Measurements from ENCODE around the gene MTFP1. TPM values are rescaled to one million over a fixed set of nuclear protein-coding genes. Genes with fewer than 3 reads are reported as not detected.

The MTFP1 gene
- total RNA-seq, 2 donors from 2014 or later = 1.9 to 6.4 TPM

DNA sequence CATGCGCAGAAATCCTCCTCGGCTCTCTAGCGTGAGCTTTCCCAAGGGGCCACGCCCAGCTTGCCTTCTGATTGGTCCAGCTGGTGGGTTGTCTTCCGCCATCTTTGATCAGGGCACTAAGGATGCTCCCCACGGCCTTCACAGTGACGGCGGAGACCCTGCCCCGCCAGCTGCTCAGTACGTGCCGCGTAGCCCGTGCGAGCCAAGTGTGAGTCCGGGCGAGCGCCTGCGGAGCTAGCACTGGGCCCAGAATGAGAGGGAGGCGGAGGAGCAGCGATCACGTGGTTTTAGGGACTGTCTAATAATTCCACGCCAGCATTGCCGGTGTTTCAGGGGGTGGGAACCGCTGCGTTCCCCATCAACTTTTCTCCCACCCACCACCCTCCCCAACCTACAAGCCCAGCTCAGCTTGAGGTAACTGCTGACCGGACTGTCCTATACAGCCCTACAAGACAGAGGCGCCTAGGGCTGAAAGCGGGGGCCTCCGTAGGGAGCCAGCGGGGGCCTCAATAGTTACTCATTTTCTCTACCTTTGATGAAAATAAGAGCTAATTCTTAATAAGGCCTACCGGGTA is 1.5 kb upstream of the MTFP1 start:
- peak overlapping the region; percentile 83 for H3K4me3 ChIP-seq
- peak overlapping the region; percentile 97 to 98 for H3K27ac ChIP-seq
- no peaks in the 10 kb centered on the region for H3K27me3 ChIP-seq (replicated peaks; ENCODE audit: insufficient read depth)
- peak; percentile 97 for DNase-seq (ENCODE audit: low spot score)
- ATAC-seq (ENCODE audit: insufficient number of reproducible peaks, low FRiP score, low read depth) = peak; percentile 86
- peaks cover 19 to 53% of the 10 kb centered on the region in 2 donors for H3K4me1 ChIP-seq (ENCODE audit: control insufficient read depth in 1 of 2, low read depth in 2 of 2)
- H3K9me3 ChIP-seq = no peaks in the 10 kb centered on the region
- TF ChIP-seq, protein P1, sequence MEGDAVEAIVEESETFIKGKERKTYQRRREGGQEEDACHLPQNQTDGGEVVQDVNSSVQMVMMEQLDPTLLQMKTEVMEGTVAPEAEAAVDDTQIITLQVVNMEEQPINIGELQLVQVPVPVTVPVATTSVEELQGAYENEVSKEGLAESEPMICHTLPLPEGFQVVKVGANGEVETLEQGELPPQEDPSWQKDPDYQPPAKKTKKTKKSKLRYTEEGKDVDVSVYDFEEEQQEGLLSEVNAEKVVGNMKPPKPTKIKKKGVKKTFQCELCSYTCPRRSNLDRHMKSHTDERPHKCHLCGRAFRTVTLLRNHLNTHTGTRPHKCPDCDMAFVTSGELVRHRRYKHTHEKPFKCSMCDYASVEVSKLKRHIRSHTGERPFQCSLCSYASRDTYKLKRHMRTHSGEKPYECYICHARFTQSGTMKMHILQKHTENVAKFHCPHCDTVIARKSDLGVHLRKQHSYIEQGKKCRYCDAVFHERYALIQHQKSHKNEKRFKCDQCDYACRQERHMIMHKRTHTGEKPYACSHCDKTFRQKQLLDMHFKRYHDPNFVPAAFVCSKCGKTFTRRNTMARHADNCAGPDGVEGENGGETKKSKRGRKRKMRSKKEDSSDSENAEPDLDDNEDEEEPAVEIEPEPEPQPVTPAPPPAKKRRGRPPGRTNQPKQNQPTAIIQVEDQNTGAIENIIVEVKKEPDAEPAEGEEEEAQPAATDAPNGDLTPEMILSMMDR (IDR thresholded peaks at IDR 0.05) = no peak
- H3K36me3 ChIP-seq = peaks cover under 1% of the 10 kb centered on the region

DNA sequence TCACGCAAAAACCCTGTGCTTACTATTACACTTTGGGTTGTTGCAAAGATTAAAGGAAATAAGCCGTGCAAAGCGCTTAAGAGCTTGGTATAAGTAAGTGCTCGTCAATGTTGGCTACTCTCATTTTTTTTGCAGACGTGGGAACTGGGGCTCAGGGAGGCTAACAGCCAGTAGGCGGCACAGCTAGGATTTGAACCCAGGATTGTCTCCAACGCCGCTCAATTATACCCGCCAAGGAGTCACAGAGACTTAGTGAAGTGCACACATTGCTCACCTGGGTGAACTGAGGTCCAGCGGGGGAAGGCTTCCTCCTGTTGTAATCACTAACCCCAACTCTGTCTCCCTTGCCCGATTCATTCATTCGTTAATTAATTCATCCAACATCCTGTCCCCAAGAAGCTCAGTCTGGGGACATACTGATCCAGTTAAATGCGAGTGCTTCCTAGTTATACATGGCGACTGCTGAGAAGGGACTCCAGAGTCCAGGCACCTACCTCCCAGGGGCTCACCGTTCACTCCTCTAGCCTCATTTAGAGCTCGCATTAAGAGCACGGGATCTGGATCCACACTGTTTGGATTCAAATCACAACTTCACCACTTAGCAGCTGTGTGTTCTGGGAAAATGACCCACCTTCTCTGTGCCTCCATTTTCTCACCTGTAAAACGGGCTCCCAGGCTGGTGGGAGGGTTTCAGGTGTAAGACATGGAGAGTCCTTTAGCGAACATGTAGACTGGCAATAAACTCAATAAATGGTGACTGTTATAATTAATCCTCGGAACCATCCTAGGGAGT is 838 bp upstream of the MTFP1 start:
- Histone ChIP-seq H3K27me3 (replicated peaks; ENCODE audit: insufficient read depth) (no peaks in the 10 kb centered on the region), H3K9me3 (no peaks in the 10 kb centered on the region), H3K27ac (peak overlapping the region; percentile 97 to 98), H3K4me3 (peak overlapping the region; percentile 83), H3K4me1 (ENCODE audit: control insufficient read depth in 1 of 2, low read depth in 2 of 2) (peaks cover 19 to 53% of the 10 kb centered on the region in 2 donors), H3K36me3 (no peaks in the 10 kb centered on the region)
- TF ChIP-seq, protein P1 (IDR thresholded peaks at IDR 0.05) = no peak
- DNase-seq (ENCODE audit: low spot score) (no peak), ATAC-seq (ENCODE audit: insufficient number of reproducible peaks, low FRiP score, low read depth) (no peak)

DNA sequence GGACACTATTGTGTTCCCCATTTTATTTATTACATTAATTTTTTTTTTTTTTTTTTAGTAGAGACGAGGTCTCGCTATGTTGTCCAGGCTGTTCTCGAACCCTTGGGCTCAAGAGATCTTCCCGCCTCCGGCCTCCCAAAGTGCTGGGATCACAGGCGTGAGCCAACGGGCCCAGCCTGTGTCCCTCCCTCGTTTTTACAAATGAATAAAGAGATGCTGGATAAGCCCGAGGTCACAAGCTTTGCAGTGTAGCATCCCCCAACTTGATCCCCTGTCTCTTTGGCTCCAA is 297 bp upstream of the MTFP1 start:
- DNase-seq (ENCODE audit: low spot score) = no peak
- H3K9me3 ChIP-seq = no peaks in the 10 kb centered on the region
- H3K4me1 ChIP-seq (ENCODE audit: control insufficient read depth in 1 of 2, low read depth in 2 of 2) = peaks cover 19 to 49% of the 10 kb centered on the region in 2 donors
- no peaks in the 10 kb centered on the region for H3K27me3 ChIP-seq (replicated peaks; ENCODE audit: insufficient read depth)
- TF ChIP-seq, protein P1 (IDR thresholded peaks at IDR 0.05) = no peak
- H3K27ac ChIP-seq = peak overlapping the region in 1 of 2 donors; percentile 62
- no peaks in the 10 kb centered on the region for H3K36me3 ChIP-seq
- H3K4me3 ChIP-seq = peak overlapping the region; percentile 83
- ATAC-seq (ENCODE audit: insufficient number of reproducible peaks, low FRiP score, low read depth) = no peak

DNA sequence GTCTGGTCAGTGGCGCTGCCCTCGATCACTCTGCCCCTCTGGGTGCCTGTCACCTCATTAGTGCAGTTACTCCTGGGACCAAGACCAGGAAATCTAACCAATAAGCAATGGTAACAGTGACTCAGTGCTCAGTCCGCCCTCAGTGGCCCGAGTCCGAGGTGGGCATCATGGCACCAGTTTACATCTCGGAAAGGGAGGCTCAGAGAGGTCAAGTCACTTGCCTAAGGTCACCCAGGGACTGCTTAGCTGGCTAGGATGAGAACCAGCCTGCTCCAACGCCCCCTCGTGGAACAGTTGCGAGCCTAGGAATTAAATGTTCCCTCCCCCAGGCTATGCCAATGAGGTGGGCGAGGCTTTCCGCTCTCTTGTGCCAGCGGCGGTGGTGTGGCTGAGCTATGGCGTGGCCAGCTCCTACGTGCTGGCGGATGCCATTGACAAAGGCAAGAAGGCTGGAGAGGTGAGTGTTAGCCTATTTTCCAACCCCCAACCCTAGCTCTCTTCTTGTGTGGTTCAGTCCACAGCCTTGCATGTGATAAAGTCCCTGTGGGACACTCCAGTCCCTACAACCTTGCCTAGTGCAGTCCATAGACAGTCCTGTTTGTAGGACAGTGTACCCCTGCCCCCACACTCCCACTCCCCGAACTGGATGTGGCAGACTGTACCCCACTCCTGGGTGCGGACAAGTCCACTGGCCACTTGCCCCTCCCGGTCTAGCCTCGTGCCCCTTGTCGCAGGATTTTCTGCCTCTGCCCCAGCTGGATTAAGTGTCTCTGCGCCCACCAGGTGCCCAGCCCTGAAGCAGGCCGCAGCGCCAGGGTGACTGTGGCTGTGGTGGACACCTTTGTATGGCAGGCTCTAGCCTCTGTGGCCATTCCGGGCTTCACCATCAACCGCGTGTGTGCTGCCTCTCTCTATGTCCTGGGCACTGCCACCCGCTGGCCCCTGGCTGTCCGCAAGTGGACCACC is 1.1 kb downstream of the MTFP1 start:
- ATAC-seq (ENCODE audit: insufficient number of reproducible peaks, low FRiP score, low read depth) = peak; percentile 8
- H3K27ac ChIP-seq = peak overlapping the region in 1 of 2 donors; percentile 62
- H3K27me3 ChIP-seq (replicated peaks; ENCODE audit: insufficient read depth) = no peaks in the 10 kb centered on the region
- peak; percentile 56 for DNase-seq (ENCODE audit: low spot score)
- no peaks in the 10 kb centered on the region for H3K9me3 ChIP-seq
- TF ChIP-seq, protein P1 (IDR thresholded peaks at IDR 0.05) = peak; percentile 50
- H3K36me3 ChIP-seq = no peaks in the 10 kb centered on the region
- peak overlapping the region; percentile 83 for H3K4me3 ChIP-seq
- peaks cover 14 to 37% of the 10 kb centered on the region in 2 donors for H3K4me1 ChIP-seq (ENCODE audit: control insufficient read depth in 1 of 2, low read depth in 2 of 2)

DNA sequence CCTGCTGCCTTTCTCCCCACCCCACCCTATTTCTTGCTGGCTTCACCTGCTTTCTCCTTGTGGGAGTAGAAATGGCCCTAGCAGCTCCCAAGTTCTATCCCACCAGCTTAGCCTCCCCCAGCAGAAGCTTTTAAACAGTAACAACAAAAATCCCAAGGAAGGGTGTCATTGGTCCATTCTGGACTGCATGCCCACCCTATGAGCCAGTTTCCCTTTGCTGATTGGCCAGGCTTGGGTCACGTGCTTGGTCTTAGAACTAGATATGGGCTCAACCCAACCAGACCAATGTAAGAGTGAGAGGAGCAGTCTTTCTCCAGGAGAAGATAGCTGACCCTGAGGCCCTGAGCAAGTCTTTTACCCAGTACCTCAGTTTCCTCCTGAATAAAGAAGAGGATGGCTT is 2.3 kb downstream of the MTFP1 start:
- H3K4me1 ChIP-seq (ENCODE audit: control insufficient read depth in 1 of 2, low read depth in 2 of 2) = peaks cover 14 to 25% of the 10 kb centered on the region in 2 donors
- TF ChIP-seq, protein P1 (IDR thresholded peaks at IDR 0.05) = no peak
- H3K27ac ChIP-seq = no peak overlapping the region
- H3K27me3 ChIP-seq (replicated peaks; ENCODE audit: insufficient read depth) = no peaks in the 10 kb centered on the region
- no peaks in the 10 kb centered on the region for H3K9me3 ChIP-seq
- H3K36me3 ChIP-seq = no peaks in the 10 kb centered on the region
- H3K4me3 ChIP-seq = no peak overlapping the region
- DNase-seq (ENCODE audit: low spot score) = no peak
- ATAC-seq (ENCODE audit: insufficient number of reproducible peaks, low FRiP score, low read depth) = no peak

Measured in thoracic aorta (tissue), 2 donors.